CD4-positive, alpha-beta T cell treated with Interleukin-2 at 100 ng/mL for 4 hours (primary cell): ENCODE results near the gene BSDC1.
"Not testable (repeated sequence)": the region's sequence is repeated elsewhere in the genome, so short reads cannot be mapped to it uniquely, and the experiment has no call there.

ENCODE experiments used
- DNase-seq: peaks from one replicate; pipeline ENCODE4 v3.0.0-alpha.2; 2020; ENCODE audit warnings: low spot score

BSDC1 gene

GRCh38 chr1:32394141-32394889 is at the start of gene BSDC1:
Gene BSDC1 (minus strand): TSS chr1:32394441. CDS start chr1:32394414, 27 bp downstream.
- DNase-seq, result peak; percentile 98

GRCh38 chr1:32441467-32441866 is 47.2 kb upstream of the BSDC1 start:
- not testable (repeated sequence) for DNase-seq

- DNase-seq, result not testable (repeated sequence)
These were observed 44.5 kb upstream of the BSDC1 start for GRCh38 chr1:32438777-32439176.

GRCh38 chr1:32438136-32438535 is 43.9 kb upstream of the BSDC1 start:
- no peak for DNase-seq

- no peak for DNase-seq
These were observed 37.6 kb upstream of the BSDC1 start for GRCh38 chr1:32431736-32432400.

- no peak for DNase-seq
These were observed 33.2 kb upstream of the BSDC1 start for GRCh38 chr1:32427264-32427963.

GRCh38 chr1:32426489-32427255 is 32.4 kb upstream of the BSDC1 start:
- DNase-seq, result no peak

- DNase-seq, result no peak
These were observed 27.5 kb upstream of the BSDC1 start for GRCh38 chr1:32421775-32422174.

- DNase-seq, result no peak
These were observed 20.1 kb upstream of the BSDC1 start for GRCh38 chr1:32414186-32414886.

- peak; percentile 87 for DNase-seq
These were observed 19.4 kb upstream of the BSDC1 start for GRCh38 chr1:32413507-32414185.

- DNase-seq, result no peak
These were observed 17.0 kb upstream of the BSDC1 start for GRCh38 chr1:32411261-32411660.

GRCh38 chr1:32406629-32407111 is 12.4 kb upstream of the BSDC1 start:
- no peak for DNase-seq

GRCh38 chr1:32405672-32406467 is 11.6 kb upstream of the BSDC1 start:
- DNase-seq, result no peak

- no peak for DNase-seq
These were observed 10.7 kb upstream of the BSDC1 start for GRCh38 chr1:32404946-32405345.

GRCh38 chr1:32400876-32401631 is 6.8 kb upstream of the BSDC1 start:
- peak; percentile 36 for DNase-seq

GRCh38 chr1:32399843-32400242 is 5.6 kb upstream of the BSDC1 start:
- no peak for DNase-seq

GRCh38 chr1:32398401-32398800 is 4.2 kb upstream of the BSDC1 start:
- no peak for DNase-seq

GRCh38 chr1:32396524-32396923 is 2.3 kb upstream of the BSDC1 start:
- DNase-seq, result not testable (repeated sequence)

- no peak for DNase-seq
These were observed 720 bp upstream of the BSDC1 start for GRCh38 chr1:32394890-32395432.
